HG03521 (cell line): ENCODE results near the gene GPC6.

Experiments
- ATAC-seq: cut with Tn5 transposase; IDR thresholded peaks from one replicate; pipeline ENCODE4 v1.9.1; 2021; ENCODE audit warnings: mild to moderate bottlenecking, moderate library complexity; ENCODE audit not compliant: unreplicated experiment

Gene GPC6

GRCh38 chr13:93655154-93655553 lies 428.5 kb downstream of the GPC6 start:
- ATAC-seq: no peak

GRCh38 chr13:93660391-93661063 lies 433.9 kb downstream of the GPC6 start:
- no peak for ATAC-seq

DNA sequence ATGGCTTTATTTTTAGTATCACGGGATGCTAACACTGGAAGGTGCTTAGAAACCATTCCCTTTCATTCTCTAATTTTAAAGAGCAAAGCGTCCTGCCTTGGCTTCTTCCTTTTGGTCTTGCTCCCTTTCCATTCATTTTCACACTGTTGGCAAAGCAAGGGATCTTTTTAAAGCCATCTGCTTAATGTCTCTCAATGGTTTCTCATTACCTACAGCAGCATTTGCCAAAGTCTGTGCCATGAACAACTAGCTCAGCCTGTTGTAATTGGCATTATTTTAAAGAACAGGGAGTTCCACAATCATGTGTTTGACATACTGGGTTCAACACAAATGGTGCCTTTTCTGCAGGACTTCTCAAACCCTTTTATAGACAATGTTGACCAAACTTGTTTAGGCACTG lies 444.3 kb downstream of the GPC6 start:
- ATAC-seq: no peak

DNA sequence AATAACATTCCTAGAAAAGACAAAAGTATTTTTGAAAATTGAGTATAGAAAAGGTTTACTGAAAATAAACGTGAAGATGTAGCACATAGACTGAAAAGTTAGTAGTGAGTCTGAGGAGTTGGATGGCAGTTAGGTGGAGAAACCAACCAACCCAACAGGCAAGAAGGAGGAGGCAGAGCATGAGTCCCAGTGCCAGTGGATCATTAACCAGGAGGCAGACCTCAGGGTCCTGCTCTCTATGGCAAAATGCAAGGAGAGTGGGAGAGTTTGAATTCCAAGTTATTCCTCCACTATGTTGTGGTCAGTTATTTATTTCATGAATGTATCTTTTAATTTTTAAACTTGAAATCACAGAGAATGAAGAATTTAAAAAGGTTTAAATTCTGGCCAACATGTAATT lies 446.4 kb downstream of the GPC6 start:
- ATAC-seq: no peak

DNA sequence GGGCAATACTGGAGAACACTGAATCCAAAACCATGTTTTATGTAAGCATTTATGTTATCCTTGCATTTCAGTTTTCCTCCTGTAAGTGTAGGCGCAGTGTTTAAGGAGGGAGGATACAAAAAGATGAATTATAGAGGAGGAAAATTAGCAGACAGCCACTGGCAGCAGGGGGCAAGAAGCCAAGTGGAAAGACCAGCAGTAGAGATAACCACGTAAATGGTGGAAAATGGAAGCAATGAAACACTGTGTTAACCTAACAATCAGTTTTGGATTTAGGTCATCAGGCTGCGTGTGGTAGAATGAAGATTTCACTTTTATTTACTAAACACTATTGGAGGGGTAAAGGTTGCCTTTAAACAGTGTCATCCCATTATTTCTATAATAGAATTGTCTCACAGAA lies 447.3 kb downstream of the GPC6 start:
- ATAC-seq: no peak

GRCh38 chr13:93674337-93674755 lies 447.7 kb downstream of the GPC6 start:
- no peak for ATAC-seq

DNA sequence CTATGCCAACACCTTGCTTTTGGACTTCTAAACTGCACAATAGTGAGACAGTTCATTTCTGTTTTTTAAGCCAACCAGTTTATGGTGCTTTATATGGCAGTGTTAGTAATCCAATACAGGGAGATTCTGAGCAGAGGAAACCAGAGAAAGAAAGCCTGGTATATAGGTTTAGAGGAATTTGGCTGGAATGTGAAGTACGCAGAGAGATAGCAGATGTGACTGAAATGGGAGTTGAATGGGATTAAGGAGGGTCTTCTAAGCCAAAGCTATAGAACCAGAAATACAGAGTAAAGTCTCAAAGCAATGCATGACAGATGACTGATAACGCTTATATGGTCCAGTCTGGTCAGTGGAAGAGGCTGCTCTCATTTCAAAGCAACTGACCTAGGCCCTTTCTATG lies 453.7 kb downstream of the GPC6 start:
- ATAC-seq: no peak

- ATAC-seq: no peak
These were observed 459.3 kb downstream of the GPC6 start for GRCh38 chr13:93685900-93686299.

DNA sequence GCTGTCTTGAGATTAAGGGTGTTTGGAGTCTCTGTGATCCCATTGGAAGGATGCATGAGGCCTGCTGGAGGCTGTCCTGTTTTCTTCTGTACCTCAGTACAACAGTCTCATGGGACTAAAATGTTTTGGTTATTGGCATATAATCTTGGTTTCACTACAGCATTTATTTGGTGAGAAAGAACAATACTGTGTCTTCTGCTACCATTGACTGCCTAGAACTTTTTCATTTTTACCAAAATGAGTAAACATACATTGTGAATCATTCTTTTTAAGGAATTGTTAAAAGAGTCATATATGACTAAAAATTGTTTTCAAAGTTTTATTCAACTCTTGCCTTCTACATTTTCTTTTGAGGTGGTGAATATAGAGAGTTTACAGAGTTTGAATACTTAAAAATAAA lies 459.8 kb downstream of the GPC6 start:
- ATAC-seq: no peak

GRCh38 chr13:93687261-93687660 lies 460.7 kb downstream of the GPC6 start:
- no peak for ATAC-seq

DNA sequence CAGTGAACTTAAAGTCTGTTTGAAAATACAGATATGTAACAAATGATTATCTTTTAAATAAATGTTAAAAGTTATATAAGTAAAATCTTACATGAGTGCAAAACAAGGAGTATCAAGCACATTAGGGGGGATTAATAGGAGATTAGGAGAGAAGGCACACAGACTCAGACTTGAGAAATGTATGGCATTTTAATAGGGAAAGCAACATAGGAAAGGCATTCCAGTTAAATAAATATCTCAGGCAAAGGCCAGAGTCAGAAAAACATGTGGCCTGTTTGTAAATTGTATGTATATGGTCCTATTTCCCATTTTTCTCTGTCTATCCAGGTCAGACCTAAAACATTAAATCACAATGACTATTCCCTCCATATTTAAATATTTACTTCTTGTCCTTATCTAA lies 462.7 kb downstream of the GPC6 start:
- no peak for ATAC-seq

GRCh38 chr13:93690139-93690538 lies 463.5 kb downstream of the GPC6 start:
- ATAC-seq: no peak

DNA sequence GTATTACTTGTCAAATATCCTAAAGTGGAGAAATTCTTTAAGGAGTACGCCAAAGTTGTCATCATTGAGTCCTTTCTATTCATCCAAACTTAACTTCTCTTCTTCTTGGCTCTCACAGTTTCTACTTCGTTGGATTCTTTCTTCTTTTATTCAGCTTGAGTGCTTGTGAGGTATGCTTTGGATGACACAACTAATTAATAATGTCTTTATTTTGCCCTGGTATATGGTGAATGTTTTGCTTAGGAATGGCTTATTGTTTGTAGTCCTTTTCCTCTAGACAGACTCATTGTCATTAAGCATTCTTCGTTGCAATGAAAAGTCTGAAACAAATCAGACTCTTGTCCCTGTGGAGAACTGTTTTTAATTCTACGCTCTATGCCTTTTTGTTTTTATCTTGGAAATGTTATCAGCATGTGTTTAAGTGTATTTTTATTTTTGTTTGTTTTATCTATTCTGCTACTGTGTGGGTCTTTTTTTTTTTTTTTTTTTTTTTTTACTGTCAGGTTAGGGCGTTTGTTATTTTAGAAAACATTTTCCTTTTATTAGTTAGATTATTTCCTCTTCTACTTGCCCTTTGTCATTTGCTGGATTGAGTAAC lies 471.5 kb downstream of the GPC6 start:
- ATAC-seq: no peak

GRCh38 chr13:93700115-93700514 lies 473.5 kb downstream of the GPC6 start:
- ATAC-seq: no peak

DNA sequence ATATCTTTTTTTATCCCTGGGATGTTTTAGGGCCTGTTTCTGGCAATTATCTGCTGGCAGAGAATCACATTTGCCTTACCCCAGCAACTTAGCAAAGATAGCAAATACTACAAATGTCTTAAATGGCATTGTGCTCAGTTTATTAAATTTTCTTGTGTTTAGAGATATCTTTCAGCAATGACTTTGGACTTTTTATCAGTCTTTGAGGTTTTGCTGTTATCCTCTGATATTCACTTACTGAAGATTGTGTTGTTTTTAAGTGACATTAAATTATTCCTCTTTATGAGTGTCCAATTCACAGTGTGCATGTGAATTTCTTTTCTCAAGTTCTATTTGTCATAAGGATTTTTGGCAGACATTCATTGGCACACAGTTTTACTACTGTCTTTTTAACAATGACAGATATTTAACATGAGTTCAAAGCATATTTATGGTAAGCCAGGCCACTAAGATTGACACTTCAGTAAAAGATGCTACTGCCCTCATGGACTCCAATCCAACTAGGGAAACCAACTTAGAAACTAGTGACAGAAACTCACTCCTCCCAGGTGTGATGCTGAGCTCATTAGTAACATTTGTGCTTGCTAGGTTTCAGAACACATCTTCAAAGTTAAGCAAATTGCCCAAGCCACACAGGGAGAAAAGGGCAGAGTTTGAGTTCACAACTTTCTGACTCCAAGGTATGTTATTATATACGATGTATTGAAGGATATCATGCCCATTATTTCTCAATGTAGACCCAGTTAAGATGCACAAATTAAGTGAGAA lies 481.9 kb downstream of the GPC6 start:
- no peak for ATAC-seq

DNA sequence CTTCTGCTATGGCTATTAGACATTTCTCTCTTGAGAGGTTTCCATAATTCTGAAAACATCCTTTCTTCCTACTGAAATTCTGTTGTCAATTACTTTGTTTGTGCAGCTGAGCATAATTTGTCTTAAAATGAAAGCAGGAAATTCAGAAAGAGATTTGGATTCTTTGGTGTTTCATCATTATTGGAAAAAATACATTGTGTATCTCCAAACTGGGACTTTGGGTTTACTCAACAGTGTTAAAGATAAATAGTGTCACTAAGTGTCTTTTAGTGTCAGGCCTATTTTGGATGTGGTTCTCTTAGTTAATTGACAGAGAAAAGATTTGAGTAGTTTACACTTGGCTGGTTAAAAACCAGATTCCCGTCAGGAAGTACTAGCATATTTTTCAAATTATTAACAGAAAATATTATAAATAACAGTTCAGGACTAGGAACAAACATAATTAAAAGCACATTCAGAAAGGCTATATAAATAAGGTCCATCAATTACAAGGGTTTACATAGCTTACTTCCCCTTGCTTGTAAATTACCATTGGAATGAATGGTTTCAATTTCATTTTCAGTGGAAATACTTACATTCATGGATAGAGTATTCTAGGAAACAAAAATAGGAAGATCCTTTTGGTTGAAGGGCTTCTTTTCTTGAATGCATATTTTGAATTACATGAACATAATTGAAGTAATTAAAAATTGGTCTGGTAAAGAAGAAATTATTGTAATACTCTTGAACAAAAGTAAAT lies 483.1 kb downstream of the GPC6 start:
- ATAC-seq: no peak

DNA sequence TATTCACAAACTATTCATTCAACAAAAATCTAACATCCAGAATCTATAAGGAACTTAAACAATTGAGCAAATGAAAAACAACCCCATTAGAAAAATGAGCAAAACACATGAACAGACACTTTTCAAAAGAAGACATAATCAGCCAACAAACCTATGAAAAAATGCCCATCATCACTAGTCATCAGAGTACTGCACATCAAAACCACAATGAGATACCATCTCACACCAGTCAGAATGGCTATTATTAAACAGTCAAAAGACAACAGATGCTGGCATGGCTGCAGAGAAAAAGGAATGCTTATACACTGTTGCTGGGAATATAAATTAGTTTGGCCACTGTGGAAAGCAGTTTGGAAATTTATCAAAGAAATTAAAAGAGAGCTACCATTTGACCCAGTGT lies 487.6 kb downstream of the GPC6 start:
- no peak for ATAC-seq

DNA sequence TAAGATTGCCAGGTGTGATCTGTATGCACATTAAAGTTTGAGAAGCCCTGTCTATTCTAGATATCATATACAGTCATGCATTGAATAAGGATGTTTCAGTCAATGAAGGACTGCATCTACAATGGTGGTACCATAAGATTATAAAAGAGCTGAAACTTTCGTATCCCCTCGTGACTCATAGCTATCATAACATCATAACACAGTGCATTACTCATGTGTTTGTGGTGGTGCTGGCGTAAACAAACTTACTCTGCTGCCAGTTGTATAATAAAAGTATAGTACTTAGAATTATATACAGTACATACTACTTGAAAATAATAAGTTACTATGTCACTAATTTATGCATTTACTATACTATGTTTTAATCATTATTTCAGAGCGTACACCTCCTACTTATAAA lies 489.3 kb downstream of the GPC6 start:
- no peak for ATAC-seq

DNA sequence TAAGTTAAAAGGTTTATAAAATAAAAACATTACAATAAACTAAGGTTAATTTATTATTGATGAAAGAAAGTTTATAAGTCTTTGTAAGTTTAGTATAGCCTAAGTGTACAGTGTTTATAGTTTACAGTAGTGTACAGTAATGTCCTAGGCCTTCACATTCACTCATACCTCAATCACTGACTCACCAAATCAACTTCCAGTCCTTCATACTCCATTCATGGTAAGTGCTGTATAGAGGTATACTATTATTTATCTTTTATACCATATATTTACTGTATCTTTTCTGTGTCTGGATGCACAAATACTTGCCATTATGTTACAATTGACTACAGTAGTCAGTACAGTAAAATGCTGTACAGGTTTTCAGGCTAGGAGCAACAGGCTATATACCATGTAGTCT lies 490.0 kb downstream of the GPC6 start:
- ATAC-seq: no peak

GRCh38 chr13:93721483-93721882 lies 494.9 kb downstream of the GPC6 start:
- no peak for ATAC-seq

GRCh38 chr13:93723316-93723715 lies 496.7 kb downstream of the GPC6 start:
- ATAC-seq: no peak

- ATAC-seq: no peak
These were observed 497.6 kb downstream of the GPC6 start for GRCh38 chr13:93724187-93724586.
